ENCODE measurements around the gene APOH.

APOH gene

DNA sequence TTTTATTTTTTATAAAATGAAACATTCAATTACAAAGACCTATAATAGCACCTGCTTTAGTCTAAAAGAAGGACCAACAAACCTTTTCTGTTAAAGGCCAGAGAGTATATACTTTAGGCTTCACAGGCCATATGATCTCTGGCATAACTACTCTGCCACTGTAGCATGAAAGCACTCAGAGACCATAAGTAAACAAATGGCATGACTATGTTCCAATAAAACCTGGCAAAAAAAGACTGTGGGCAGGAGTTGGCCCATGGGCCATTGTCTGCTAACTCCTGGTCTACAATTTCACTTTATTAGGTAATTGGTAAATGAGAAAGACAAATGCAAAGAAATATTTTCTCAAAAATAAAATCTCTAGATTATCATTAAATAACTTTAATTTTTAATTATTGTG lies 52.2 kb downstream of the APOH start:
- H3K9ac ChIP-seq (ENCODE audit: insufficient read length, low read depth): no peak overlapping the region

DNA sequence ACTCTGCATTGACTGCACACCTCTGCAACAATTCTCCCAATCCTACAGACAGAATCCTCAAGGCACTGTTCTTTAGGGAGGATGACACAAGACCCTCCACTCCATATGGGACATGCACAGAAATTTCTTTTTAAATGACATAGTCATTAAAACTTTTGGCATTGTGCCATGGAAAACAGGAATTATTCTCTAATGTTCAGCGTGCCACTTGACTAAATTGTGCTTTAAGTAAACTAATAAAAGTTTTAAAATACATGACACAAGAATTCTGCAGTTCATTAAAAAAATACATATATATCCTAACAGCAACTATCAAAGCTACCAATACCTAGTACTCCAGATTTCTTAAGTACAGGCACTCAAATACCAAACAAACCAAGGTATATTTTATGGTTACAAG lies 53.3 kb downstream of the APOH start:
- Histone ChIP-seq H3K9me3 (ENCODE audit: insufficient read depth, low read length) (no peaks in the 10 kb centered on the region), H3K27me3 (ENCODE audit: insufficient read depth, insufficient read length) (no peaks in the 10 kb centered on the region), H3K4me3 (ENCODE audit: insufficient read length, low read depth) (no peak overlapping the region), H3K36me3 (ENCODE audit: insufficient read depth, insufficient read length, low read length) (peaks cover 23% of the 10 kb centered on the region), H3K9ac (ENCODE audit: insufficient read length, low read depth) (no peak overlapping the region), H3K4me1 (ENCODE audit: insufficient read depth, insufficient read length) (no peaks in the 10 kb centered on the region)
- no peak for DNase-seq (ENCODE audit: low read depth, low spot score)
- TF ChIP-seq YY1 (IDR thresholded peaks at IDR 0.05; ENCODE audit: insufficient read depth, insufficient read length) (no peak), ZNF274 (IDR thresholded peaks at IDR 0.05; ENCODE audit: low read depth, low read length) (no peak), SUZ12 (IDR thresholded peaks at IDR 0.05; ENCODE audit: extremely low read depth, insufficient read depth, insufficient read length) (no peak)

More for the DNA sequence above, 52.2 kb downstream of the APOH start:
- Histone ChIP-seq H3K9me3 (ENCODE audit: insufficient read depth, low read length) (no peaks in the 10 kb centered on the region), H3K4me1 (ENCODE audit: insufficient read depth, insufficient read length) (no peaks in the 10 kb centered on the region), H3K27me3 (ENCODE audit: insufficient read depth, insufficient read length) (no peaks in the 10 kb centered on the region), H3K4me3 (ENCODE audit: insufficient read length, low read depth) (no peak overlapping the region), H3K36me3 (ENCODE audit: insufficient read depth, insufficient read length, low read length) (peaks cover 26% of the 10 kb centered on the region)
- TF ChIP-seq SUZ12 (IDR thresholded peaks at IDR 0.05; ENCODE audit: extremely low read depth, insufficient read depth, insufficient read length) (no peak), ZNF274 (IDR thresholded peaks at IDR 0.05; ENCODE audit: low read depth, low read length) (no peak), YY1 (IDR thresholded peaks at IDR 0.05; ENCODE audit: insufficient read depth, insufficient read length) (no peak)
- DNase-seq (ENCODE audit: low read depth, low spot score): no peak

DNA sequence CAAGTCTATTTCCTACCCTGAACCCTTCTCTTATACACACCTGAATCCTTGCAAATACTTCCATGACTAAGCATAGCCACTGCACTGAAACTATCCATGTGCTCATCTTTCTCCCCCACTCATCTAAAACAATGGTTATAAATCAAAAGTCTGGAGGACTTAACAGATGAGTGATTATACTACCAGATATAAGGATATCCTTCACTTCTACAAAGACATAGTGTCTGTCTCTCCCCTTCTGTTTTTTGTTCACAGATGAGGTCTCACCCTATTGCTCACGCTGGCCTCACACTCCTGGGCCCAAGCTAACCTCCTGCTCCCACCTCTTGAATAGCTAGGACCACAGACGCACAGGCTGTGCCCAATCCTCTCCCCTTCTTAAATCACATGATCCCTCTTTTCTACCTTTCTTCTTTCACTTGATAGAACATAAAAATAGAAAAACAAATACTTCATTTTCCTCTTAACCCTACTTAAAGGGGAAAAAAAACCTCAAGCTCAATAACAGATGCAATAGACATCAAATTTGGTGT lies 56.5 kb downstream of the APOH start:
- Histone ChIP-seq H3K27me3 (ENCODE audit: insufficient read depth, insufficient read length) (no peaks in the 10 kb centered on the region), H3K4me1 (ENCODE audit: insufficient read depth, insufficient read length) (no peaks in the 10 kb centered on the region), H3K36me3 (ENCODE audit: insufficient read depth, insufficient read length, low read length) (peaks cover 27% of the 10 kb centered on the region), H3K9ac (ENCODE audit: insufficient read length, low read depth) (no peak overlapping the region), H3K9me3 (ENCODE audit: insufficient read depth, low read length) (no peaks in the 10 kb centered on the region), H3K4me3 (ENCODE audit: insufficient read length, low read depth) (no peak overlapping the region)
- DNase-seq (ENCODE audit: low read depth, low spot score): no peak
- TF ChIP-seq YY1 (IDR thresholded peaks at IDR 0.05; ENCODE audit: insufficient read depth, insufficient read length) (no peak), ZNF274 (IDR thresholded peaks at IDR 0.05; ENCODE audit: low read depth, low read length) (no peak), SUZ12 (IDR thresholded peaks at IDR 0.05; ENCODE audit: extremely low read depth, insufficient read depth, insufficient read length) (no peak)

DNA sequence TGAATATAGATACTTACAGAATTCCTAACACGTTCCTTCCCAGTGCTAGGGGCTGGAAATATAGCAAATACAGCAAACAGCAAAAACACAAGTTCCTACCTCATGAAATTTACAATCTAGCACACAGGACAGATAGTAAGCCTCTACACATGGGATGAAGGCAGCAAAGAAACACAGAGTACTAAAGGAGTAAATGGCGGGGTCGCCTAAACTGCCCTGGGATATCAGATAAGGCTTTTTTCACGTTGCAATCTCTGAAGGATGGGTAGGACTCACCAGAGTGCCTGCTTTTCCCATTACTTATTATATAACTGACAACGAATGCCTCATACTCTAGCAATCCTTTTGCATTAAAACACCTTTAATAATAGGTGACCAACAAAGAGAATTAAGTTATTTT lies 57.1 kb downstream of the APOH start:
- Histone ChIP-seq H3K9me3 (ENCODE audit: insufficient read depth, low read length) (no peaks in the 10 kb centered on the region), H3K36me3 (ENCODE audit: insufficient read depth, insufficient read length, low read length) (peaks cover 27% of the 10 kb centered on the region), H3K4me3 (ENCODE audit: insufficient read length, low read depth) (no peak overlapping the region), H3K27me3 (ENCODE audit: insufficient read depth, insufficient read length) (no peaks in the 10 kb centered on the region), H3K4me1 (ENCODE audit: insufficient read depth, insufficient read length) (no peaks in the 10 kb centered on the region), H3K9ac (ENCODE audit: insufficient read length, low read depth) (no peak overlapping the region)
- TF ChIP-seq ZNF274 (IDR thresholded peaks at IDR 0.05; ENCODE audit: low read depth, low read length) (no peak), SUZ12 (IDR thresholded peaks at IDR 0.05; ENCODE audit: extremely low read depth, insufficient read depth, insufficient read length) (no peak), YY1 (IDR thresholded peaks at IDR 0.05; ENCODE audit: insufficient read depth, insufficient read length) (no peak)
- no peak for DNase-seq (ENCODE audit: low read depth, low spot score)

DNA sequence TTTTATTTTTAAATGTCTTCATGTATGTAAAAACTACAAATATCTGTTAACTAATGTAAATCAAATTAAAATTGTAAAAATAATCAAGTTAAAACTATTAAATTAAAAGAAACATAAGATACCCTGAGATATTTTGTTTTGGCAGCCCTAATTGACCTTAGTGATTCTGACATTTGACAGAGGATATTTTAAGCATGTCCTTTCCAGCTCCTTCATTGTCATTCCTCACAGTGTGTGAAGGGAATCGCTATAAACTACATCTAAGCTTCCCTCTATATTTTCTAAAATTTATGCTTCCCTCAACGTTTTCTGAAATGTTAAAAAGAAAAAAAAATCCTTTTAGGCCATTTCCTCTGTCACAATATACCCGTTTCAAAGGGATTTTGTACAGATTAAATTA lies 57.5 kb downstream of the APOH start:
- TF ChIP-seq YY1 (IDR thresholded peaks at IDR 0.05; ENCODE audit: insufficient read depth, insufficient read length) (no peak), SUZ12 (IDR thresholded peaks at IDR 0.05; ENCODE audit: extremely low read depth, insufficient read depth, insufficient read length) (no peak), ZNF274 (IDR thresholded peaks at IDR 0.05; ENCODE audit: low read depth, low read length) (no peak)
- DNase-seq (ENCODE audit: low read depth, low spot score): no peak
- Histone ChIP-seq H3K4me3 (ENCODE audit: insufficient read length, low read depth) (no peak overlapping the region), H3K9ac (ENCODE audit: insufficient read length, low read depth) (no peak overlapping the region), H3K4me1 (ENCODE audit: insufficient read depth, insufficient read length) (no peaks in the 10 kb centered on the region), H3K9me3 (ENCODE audit: insufficient read depth, low read length) (no peaks in the 10 kb centered on the region), H3K36me3 (ENCODE audit: insufficient read depth, insufficient read length, low read length) (peaks cover 26% of the 10 kb centered on the region), H3K27me3 (ENCODE audit: insufficient read depth, insufficient read length) (no peaks in the 10 kb centered on the region)

DNA sequence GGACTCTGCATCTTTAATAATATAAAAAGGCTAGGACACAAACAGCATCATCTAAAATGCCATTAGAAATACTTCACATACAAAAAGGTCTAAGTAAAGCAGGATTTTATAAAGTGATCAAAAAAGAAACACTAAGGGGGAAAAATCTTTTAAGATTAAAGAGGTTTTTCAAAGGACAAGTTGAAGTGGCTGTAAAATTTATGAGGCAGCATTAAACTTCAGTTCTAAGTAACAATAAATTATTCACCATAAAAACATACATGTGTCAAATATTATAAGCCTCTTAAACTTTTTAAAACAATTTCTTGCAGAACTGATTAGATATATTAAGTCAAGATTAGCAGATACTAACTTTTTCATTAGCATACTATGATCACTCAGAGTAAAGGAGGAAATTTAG lies 58.0 kb downstream of the APOH start:
- Histone ChIP-seq H3K4me3 (ENCODE audit: insufficient read length, low read depth) (no peak overlapping the region), H3K9ac (ENCODE audit: insufficient read length, low read depth) (no peak overlapping the region), H3K27me3 (ENCODE audit: insufficient read depth, insufficient read length) (no peaks in the 10 kb centered on the region), H3K36me3 (ENCODE audit: insufficient read depth, insufficient read length, low read length) (peaks cover 22% of the 10 kb centered on the region), H3K9me3 (ENCODE audit: insufficient read depth, low read length) (no peaks in the 10 kb centered on the region), H3K4me1 (ENCODE audit: insufficient read depth, insufficient read length) (no peaks in the 10 kb centered on the region)
- TF ChIP-seq SUZ12 (IDR thresholded peaks at IDR 0.05; ENCODE audit: extremely low read depth, insufficient read depth, insufficient read length) (no peak), ZNF274 (IDR thresholded peaks at IDR 0.05; ENCODE audit: low read depth, low read length) (no peak), YY1 (IDR thresholded peaks at IDR 0.05; ENCODE audit: insufficient read depth, insufficient read length) (no peak)
- DNase-seq (ENCODE audit: low read depth, low spot score): no peak

DNA sequence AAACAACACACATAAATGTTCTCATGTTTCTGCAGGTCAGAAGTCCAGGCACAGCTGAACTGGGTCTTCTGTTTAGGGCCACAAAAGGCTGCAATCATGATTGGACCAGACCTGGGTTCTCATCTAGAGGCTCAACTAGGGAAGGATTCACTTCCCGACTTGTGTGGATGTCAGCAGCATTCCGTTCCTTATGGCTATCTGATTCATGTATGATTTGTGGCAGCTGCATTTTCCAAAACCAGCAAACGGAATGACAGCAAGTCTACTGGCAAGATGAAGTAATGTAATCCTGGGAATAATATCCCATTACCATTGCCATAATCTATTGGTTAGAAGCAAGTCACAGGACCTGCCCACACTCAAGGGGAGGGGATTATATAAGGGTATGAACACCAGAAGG lies 59.4 kb downstream of the APOH start:
- H3K4me3 ChIP-seq (ENCODE audit: insufficient read length, low read depth): no peak overlapping the region
- H3K4me1 ChIP-seq (ENCODE audit: insufficient read depth, insufficient read length): no peaks in the 10 kb centered on the region
- DNase-seq (ENCODE audit: low read depth, low spot score): no peak
- peaks cover 10% of the 10 kb centered on the region for H3K36me3 ChIP-seq (ENCODE audit: insufficient read depth, insufficient read length, low read length)
- H3K9ac ChIP-seq (ENCODE audit: insufficient read length, low read depth): no peak overlapping the region
- no peaks in the 10 kb centered on the region for H3K9me3 ChIP-seq (ENCODE audit: insufficient read depth, low read length)
- no peak for TF ChIP-seq YY1 (IDR thresholded peaks at IDR 0.05; ENCODE audit: insufficient read depth, insufficient read length)
- no peaks in the 10 kb centered on the region for H3K27me3 ChIP-seq (ENCODE audit: insufficient read depth, insufficient read length)

Measured in NT2/D1 (cell line).